Astrocyte (in vitro differentiated cells and primary cell): ENCODE results near the gene MGST3. TPM values are rescaled to one million over a fixed set of nuclear protein-coding genes. Genes with fewer than 3 reads are reported as not detected.

Experiments
- DNase-seq: peaks from one replicate; pipeline ENCODE4 v3.0.0-alpha.2; 2010; ENCODE audit warnings: low read depth
- FAIRE-seq: peaks from 2 replicates; lab custom pipeline; 2011; peaks lifted over from hg19 to GRCh38; lab: Jason Lieb, UNC
- H2AFZ ChIP-seq: 2 replicates; pipeline ENCODE4 v1.6.0; 2012; ENCODE audit warnings: low read depth, low read length, inconsistent platforms
- H3K27ac ChIP-seq: 2 replicates; pipeline ENCODE4 v1.5.1; 2011; ENCODE audit warnings: low read depth, low read length, inconsistent platforms
- H3K27me3 ChIP-seq: 2 replicates; pipeline ENCODE4 v1.6.0; 2011; ENCODE audit warnings: low read length, inconsistent platforms; ENCODE audit not compliant: insufficient read depth
- H3K36me3 ChIP-seq: 2 replicates; pipeline ENCODE4 v1.5.1; 2011; ENCODE audit warnings: low read length, inconsistent platforms; ENCODE audit not compliant: insufficient read depth
- H3K4me1 ChIP-seq: 2 replicates; pipeline ENCODE4 v1.5.1; 2011; ENCODE audit warnings: low read length, inconsistent platforms; ENCODE audit not compliant: insufficient read depth
- H3K4me2 ChIP-seq: 2 replicates; pipeline ENCODE4 v1.6.0; 2012; ENCODE audit warnings: low read length, inconsistent platforms
- H3K4me3 ChIP-seq: 2 replicates; pipeline ENCODE4 v1.5.1; 2011; ENCODE audit warnings: low read depth, mild to moderate bottlenecking, low read length, inconsistent platforms; ENCODE audit not compliant: insufficient read depth
- H3K79me2 ChIP-seq: 2 replicates; pipeline ENCODE4 v1.6.0; 2012; ENCODE audit warnings: mild to moderate bottlenecking, low read length, inconsistent platforms; ENCODE audit not compliant: insufficient read depth
- H3K9ac ChIP-seq: 2 replicates; pipeline ENCODE4 v1.6.0; 2012; ENCODE audit warnings: mild to moderate bottlenecking, low read length, inconsistent platforms
- H3K9me3 ChIP-seq: 2 replicates; pipeline ENCODE4 v1.5.1; 2012; ENCODE audit warnings: low read depth, mild to moderate bottlenecking, low read length, inconsistent platforms; ENCODE audit not compliant: insufficient read depth
- H4K20me1 ChIP-seq: 2 replicates; pipeline ENCODE4 v1.6.0; 2012; ENCODE audit warnings: low read length, inconsistent platforms; ENCODE audit not compliant: insufficient read depth
- H3K27ac Mint-ChIP-seq: one replicate; pipeline ENCODE4 v1.8.0; 2021; ENCODE audit warnings: mild to moderate bottlenecking, mixed read lengths; ENCODE audit not compliant: unreplicated experiment
- H3K27me3 Mint-ChIP-seq: one replicate; pipeline ENCODE4 v1.8.0; 2021; ENCODE audit warnings: low read depth, mixed read lengths; ENCODE audit not compliant: unreplicated experiment
- H3K36me3 Mint-ChIP-seq: one replicate; pipeline ENCODE4 v1.8.0; 2021; ENCODE audit warnings: low read depth, mixed read lengths; ENCODE audit not compliant: unreplicated experiment
- H3K4me1 Mint-ChIP-seq: one replicate; pipeline ENCODE4 v1.8.0; 2021; ENCODE audit warnings: low read depth, mixed read lengths; ENCODE audit not compliant: unreplicated experiment
- H3K4me3 Mint-ChIP-seq: one replicate; pipeline ENCODE4 v1.8.0; 2021; ENCODE audit warnings: mild to moderate bottlenecking, moderate library complexity, mixed read lengths; ENCODE audit not compliant: unreplicated experiment
- H3K9me3 Mint-ChIP-seq: one replicate; pipeline ENCODE4 v1.8.0; 2021; ENCODE audit warnings: mild to moderate bottlenecking, mixed read lengths; ENCODE audit not compliant: unreplicated experiment
- CTCF ChIP-seq: IDR thresholded peaks from 2 replicates; pipeline ENCODE4 v1.5.1; 2011; ENCODE audit warnings: low read depth, mild to moderate bottlenecking, inconsistent platforms, low read length, moderate library complexity; ENCODE audit not compliant: insufficient read depth
- EZH2 ChIP-seq: IDR thresholded peaks from 2 replicates; pipeline ENCODE4 v1.6.1; 2012; ENCODE audit warnings: mild to moderate bottlenecking, low read length, inconsistent platforms; ENCODE audit not compliant: insufficient read depth
- total RNA-seq: library from RNA; stranded (reverse); gene quantifications from 2 replicates; pipeline ENCODE4 v1.2.1, GENCODE V29; 2021

The MGST3 gene
- total RNA-seq, 1 donor from 2014 or later = 210 TPM

DNA sequence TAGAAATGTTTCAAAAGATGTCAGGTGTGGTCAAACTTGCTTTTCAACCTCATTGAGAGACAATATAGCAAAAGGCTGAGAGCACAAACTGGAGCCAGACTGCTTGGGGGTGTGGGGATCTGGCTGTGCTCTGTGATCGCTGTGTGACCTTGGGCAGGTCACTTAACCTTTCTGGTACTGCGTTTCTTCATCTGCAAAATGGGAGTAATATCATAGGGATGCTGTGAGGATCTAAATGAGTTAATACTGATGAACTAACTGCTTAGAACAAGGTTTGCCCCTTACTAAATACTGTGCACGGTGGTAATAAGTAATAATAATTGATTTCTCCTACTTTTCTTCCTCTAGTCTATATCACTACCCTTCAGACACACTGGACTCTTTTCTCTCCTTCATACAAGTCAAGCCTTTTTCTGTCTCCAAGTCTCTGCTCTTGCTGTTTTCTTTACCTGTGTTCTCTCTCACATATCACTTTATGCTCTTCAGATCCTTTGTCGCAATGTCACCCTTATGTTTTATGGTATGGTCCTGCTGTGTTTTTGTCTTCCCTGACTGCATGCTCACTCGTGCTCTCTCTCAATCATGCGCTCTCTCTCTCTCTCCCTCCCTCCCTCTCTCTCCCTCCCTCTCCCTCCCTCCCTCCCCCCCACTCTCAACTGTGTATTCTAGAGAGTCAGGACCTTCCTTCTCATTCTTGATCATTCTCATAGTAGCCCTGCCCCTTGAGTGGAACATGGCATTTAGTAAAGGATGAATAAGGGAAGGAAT, 3.3 kb downstream of the MGST3 start:
- peaks cover 5% of the 10 kb centered on the region for H3K36me3 ChIP-seq
- Mint-ChIP-seq H3K27ac (no peak overlapping the region), H3K9me3 (no peaks in the 10 kb centered on the region), H3K4me3 (no peak overlapping the region), H3K27me3 (no peaks in the 10 kb centered on the region), H3K36me3 (peaks cover 2% of the 10 kb centered on the region), H3K4me1 (peaks cover 35% of the 10 kb centered on the region)
- DNase-seq (no peak), FAIRE-seq (no peak)
- peak overlapping the region; percentile 36 for H3K4me2 ChIP-seq
- peaks cover 74% of the 10 kb centered on the region for H3K79me2 ChIP-seq
- no peak overlapping the region for H3K27ac ChIP-seq
- H3K9ac ChIP-seq = no peak overlapping the region
- H3K27me3 ChIP-seq = no peaks in the 10 kb centered on the region
- H4K20me1 ChIP-seq = peaks cover 65% of the 10 kb centered on the region
- no peak overlapping the region for H2AFZ ChIP-seq
- no peak for TF ChIP-seq EZH2
- no peak overlapping the region for H3K4me3 ChIP-seq
- H3K9me3 ChIP-seq = no peaks in the 10 kb centered on the region
- peaks cover 26% of the 10 kb centered on the region for H3K4me1 ChIP-seq

- no peak overlapping the region for H3K9ac ChIP-seq
- Mint-ChIP-seq H3K36me3 (peaks cover 7% of the 10 kb centered on the region), H3K4me3 (no peak overlapping the region), H3K9me3 (no peaks in the 10 kb centered on the region), H3K27me3 (no peaks in the 10 kb centered on the region), H3K4me1 (peaks cover 35% of the 10 kb centered on the region), H3K27ac (no peak overlapping the region)
- no peak overlapping the region for H2AFZ ChIP-seq
- no peaks in the 10 kb centered on the region for H3K9me3 ChIP-seq
- no peak overlapping the region for H3K4me2 ChIP-seq
- peaks cover 74% of the 10 kb centered on the region for H4K20me1 ChIP-seq
- peaks cover 84% of the 10 kb centered on the region for H3K79me2 ChIP-seq
- FAIRE-seq (no peak), DNase-seq (no peak)
- H3K27ac ChIP-seq = no peak overlapping the region
- TF ChIP-seq EZH2 (no peak), CTCF (no peak)
- H3K27me3 ChIP-seq = no peaks in the 10 kb centered on the region
- peaks cover 5% of the 10 kb centered on the region for H3K36me3 ChIP-seq
- H3K4me1 ChIP-seq = peaks cover 26% of the 10 kb centered on the region
- H3K4me3 ChIP-seq = no peak overlapping the region
Measured at GRCh38 chr1:165635329-165635728, 4.3 kb downstream of the MGST3 start.

DNA sequence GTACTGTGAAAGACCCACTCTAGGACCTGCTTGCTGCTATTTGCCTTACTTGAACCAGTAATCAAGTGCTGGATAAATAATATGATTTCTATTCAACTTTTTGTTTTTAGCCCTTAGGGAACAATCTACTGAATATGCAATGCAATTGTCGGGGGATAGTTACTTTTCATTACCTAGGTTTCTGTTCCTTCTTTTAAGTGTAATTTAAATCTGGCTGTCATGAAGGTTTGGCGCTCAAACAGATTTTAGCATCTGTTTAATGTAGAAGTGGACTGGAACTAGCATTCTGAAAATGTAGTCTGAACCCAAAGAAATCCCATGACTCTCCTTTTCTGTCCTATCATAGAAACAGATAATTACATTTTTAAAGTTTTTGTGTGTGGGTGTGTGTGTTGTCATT, 4.8 kb downstream of the MGST3 start:
- no peak for TF ChIP-seq EZH2
- no peak for TF ChIP-seq CTCF
- peaks cover 7% of the 10 kb centered on the region for H3K36me3 Mint-ChIP-seq
- H3K4me1 ChIP-seq = peaks cover 26% of the 10 kb centered on the region
- no peaks in the 10 kb centered on the region for H3K27me3 ChIP-seq
- H3K9me3 Mint-ChIP-seq = no peaks in the 10 kb centered on the region
- peaks cover 89% of the 10 kb centered on the region for H3K79me2 ChIP-seq
- H4K20me1 ChIP-seq = peaks cover 79% of the 10 kb centered on the region
- H3K4me2 ChIP-seq = no peak overlapping the region
- no peak overlapping the region for H3K27ac Mint-ChIP-seq
- H3K27ac ChIP-seq = no peak overlapping the region
- FAIRE-seq (no peak), DNase-seq (no peak)
- H3K4me3 Mint-ChIP-seq = no peak overlapping the region
- no peak overlapping the region for H3K9ac ChIP-seq
- peaks cover 8% of the 10 kb centered on the region for H3K36me3 ChIP-seq
- no peaks in the 10 kb centered on the region for H3K9me3 ChIP-seq
- no peaks in the 10 kb centered on the region for H3K27me3 Mint-ChIP-seq
- no peak overlapping the region for H3K4me3 ChIP-seq
- H2AFZ ChIP-seq = no peak overlapping the region
- peaks cover 35% of the 10 kb centered on the region for H3K4me1 Mint-ChIP-seq
